Activated CD8-positive, alpha-beta memory T cell treated with anti-CD3 and anti-CD28 coated beads for 1 hour (primary cell): ENCODE measurements around the gene RBP5.

Source experiments
- DNase-seq, 2 donors: peaks; one replicate each; pipeline ENCODE4 v3.0.0-alpha.2; 2020; ENCODE audit warnings: low read depth in 1 of 2; ENCODE audit errors: extremely low read depth in 1 of 2

Gene RBP5

GRCh38 chr12:7102582-7102981 is 26.1 kb downstream of the RBP5 start:
- no peak for DNase-seq

DNA sequence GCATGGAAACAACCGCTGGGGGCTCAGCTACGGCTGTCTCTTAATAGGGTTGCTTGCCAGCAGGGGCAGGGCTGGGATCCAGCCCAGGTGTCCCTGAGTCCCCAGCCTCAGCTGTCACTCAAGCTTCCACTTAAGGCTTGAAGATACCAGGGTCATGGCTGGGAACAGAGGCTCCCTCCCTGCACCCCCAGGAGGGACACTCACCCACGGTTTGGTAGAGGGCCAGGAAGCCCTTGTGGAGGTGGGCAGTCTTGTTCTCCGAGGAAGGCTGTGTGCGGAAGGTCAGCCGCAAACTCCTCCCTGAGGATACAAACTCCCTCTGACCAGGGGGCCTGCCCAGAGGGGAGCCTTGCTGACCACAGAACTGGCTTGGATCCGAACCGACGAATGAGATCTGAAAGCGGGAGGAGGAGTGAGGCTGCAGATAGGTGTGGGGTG is 27.0 kb downstream of the RBP5 start:
- no peak for DNase-seq

- no peak for DNase-seq
Measured at GRCh38 chr12:7101047-7101693, 27.5 kb downstream of the RBP5 start.

- no peak for DNase-seq
Measured at GRCh38 chr12:7100239-7100638, 28.4 kb downstream of the RBP5 start.

DNA sequence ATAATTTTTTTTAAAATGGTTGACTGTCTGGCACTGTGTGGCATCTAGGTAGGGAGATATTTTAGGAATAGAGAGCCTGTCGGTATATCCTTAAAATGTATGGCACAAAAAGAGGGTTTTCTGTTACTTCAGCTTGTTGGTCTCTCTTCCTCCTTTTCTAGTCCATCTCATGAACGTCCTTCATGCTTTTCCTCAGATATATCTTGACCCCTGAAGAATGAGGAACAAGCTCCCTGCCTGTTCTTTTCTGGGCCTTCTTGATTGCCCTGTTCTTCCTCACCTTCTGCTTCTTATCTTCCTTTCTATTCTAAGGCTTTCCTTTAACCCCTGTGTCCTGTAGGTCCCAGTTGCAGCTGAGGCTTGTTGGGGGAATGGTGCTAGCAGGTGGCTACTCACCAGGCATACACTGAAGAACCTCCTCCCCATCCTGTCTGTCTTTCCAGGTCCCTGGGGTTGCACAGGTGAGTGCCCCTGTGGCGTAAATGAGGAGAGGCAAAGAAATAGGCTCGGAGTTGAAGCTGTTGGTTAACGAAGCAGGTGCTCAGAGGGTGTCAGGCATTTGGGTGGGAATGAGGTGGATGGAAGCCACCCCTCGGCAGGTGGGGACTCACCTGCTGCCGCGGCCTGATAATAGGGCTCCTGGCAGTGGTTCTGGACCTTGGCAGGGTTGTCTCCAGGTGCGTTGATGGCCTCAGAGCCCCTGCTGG is 29.2 kb downstream of the RBP5 start:
- DNase-seq, result no peak

DNA sequence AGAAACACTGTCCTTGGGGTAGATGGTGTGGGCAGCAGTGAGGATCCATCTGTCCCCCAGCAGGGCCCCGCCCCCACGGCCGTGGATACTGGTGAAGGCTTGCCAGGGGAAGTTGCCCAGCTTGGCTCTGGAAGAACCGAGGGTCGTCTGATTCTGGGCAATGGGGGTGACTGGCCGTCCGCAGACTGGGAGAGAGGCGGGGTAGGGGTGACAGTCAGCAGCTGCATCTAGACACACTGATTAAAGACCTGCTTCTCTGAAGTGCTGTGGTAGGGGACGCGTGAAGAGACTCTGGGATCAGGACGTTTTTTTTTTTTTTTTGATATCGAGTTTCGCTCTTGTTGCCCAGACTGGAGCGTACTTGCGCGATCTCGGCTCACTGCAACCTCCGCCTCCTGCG is 31.7 kb downstream of the RBP5 start:
- no peak for DNase-seq

GRCh38 chr12:7096006-7096932 is 32.4 kb downstream of the RBP5 start:
- DNase-seq, result no peak

DNA sequence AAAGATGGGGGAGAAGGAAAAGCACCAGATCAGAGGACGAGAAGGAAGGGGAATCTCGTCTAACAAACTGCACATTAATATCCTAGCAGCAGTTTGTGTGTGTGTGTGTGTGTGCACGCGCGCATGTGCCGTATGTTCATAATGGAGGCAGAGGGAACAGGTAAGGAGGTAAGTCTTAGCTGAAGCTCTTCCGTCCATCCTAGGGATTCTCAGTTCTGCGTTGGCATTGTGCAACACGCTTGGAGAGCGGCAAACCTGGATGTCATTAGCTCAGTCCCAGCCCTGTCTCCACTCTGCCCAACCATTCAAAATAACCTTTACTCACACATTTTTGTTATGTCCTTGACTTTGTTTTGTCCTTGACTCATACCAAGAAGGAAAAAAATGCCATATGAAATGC is 34.8 kb downstream of the RBP5 start:
- no peak for DNase-seq

GRCh38 chr12:7093486-7093885 is 35.2 kb downstream of the RBP5 start:
- no peak for DNase-seq

GRCh38 chr12:7092986-7093460 is 35.7 kb downstream of the RBP5 start:
- DNase-seq, result no peak

- DNase-seq, result peak; percentile 31 to 52
Measured at GRCh38 chr12:7092229-7092985, 36.3 kb downstream of the RBP5 start, which contains the start of gene C1R. Gene C1R (minus strand): TSS chr12:7092445. CDS start chr12:7092388, 57 bp downstream.

GRCh38 chr12:7091660-7092228 is 36.9 kb downstream of the RBP5 start:
- no peak for DNase-seq

GRCh38 chr12:7091171-7091570 is 37.5 kb downstream of the RBP5 start:
- no peak for DNase-seq

GRCh38 chr12:7090222-7090998 is 38.3 kb downstream of the RBP5 start:
- no peak for DNase-seq

DNA sequence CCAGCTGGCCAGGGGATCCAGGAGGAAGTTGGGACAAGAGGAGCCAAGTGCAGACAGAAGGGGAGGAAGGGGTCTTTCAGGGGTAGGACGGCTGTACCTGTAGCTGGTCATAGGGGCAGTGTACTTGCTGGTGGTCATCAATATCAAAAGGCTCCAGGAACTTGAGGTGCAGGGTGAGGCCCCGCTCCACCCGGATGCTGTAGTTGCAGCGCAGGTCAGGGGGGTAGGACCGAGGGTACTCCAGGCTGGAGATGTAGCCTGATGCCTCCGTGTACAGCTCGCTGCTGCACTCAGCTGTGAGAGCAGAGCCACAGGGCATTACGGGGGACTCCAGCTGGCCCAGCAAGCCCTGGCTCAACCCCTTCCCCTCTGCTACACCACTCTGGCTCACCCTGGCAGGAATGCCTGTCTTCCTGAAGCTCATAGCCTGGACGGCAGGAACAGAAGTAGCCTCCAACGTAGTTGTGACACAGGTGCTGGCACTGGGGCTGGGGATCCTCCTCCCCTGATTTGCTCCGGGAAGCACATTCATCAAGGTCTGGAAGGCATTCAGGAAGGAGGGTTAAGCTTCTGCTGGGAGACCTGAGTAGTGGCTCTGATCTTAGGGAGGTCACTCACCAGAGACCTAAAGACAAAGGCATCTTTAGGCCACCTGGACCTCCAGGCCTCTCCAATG is 39.4 kb downstream of the RBP5 start:
- no peak for DNase-seq

- no peak for DNase-seq
Measured at GRCh38 chr12:7083125-7083524, 45.6 kb downstream of the RBP5 start.

GRCh38 chr12:7081037-7081436 is 47.7 kb downstream of the RBP5 start:
- DNase-seq, result no peak

GRCh38 chr12:7079826-7080125 is 48.9 kb downstream of the RBP5 start:
- no peak for DNase-seq

DNA sequence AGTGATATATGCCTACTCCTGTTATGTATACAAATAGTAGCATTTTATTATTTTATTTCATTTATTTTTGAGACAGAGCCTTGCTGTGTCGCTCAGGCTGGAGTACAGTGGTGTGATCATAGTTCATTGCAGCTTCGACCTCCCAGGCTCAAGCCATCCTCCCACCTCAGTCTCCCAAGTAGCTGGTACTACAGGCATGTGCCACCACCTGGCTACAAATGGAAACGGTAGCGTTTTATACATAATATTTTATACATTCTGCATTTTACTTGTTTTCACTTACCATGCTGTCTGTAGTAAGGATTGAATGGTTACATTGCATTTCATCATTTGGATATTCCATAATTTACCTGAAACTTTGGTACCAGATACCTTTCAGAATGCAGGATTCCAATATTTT is 50.5 kb downstream of the RBP5 start:
- no peak for DNase-seq
